OCI-LY3 (cell line): ENCODE measurements around the gene GRAMD1A.

Experiments used
- EZH2phosphoT487 ChIP-seq: fragments of 200-600 bp; shearing (Covaris generic); IDR thresholded peaks from 2 replicates; pipeline ENCODE4 v1.6.1; 2018; ENCODE audit warnings: antibody characterized with exemption, mixed run types, low read depth
- TF ChIP-seq, protein P1 (sequence below): fragments of 200-600, 300-600 bp; sonication (generic); IDR thresholded peaks from 2 replicates; pipeline ENCODE4 v1.5.1; 2014; ENCODE audit warnings: antibody characterized with exemption, low read length, low read depth

DNA sequence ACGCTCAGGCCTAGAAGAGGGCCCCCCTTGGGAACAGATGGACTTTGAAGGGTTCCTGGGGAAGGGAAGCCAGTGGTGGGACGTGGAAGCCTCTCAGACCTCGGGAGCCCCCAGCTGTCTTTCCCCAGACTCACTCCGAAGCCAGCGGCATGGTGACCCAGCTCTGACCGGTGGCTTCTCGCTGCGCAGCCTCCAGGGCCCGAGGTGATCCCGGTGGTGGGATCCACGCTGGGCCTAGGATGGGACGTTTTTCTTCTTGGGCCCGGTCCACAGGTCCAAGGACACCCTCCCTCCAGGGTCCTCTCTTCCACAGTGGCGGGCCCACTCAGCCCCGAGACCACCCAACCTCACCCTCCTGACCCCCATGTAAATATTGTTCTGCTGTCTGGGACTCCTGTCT lies 66.0 kb downstream of the GRAMD1A start:
- TF ChIP-seq, protein P1, sequence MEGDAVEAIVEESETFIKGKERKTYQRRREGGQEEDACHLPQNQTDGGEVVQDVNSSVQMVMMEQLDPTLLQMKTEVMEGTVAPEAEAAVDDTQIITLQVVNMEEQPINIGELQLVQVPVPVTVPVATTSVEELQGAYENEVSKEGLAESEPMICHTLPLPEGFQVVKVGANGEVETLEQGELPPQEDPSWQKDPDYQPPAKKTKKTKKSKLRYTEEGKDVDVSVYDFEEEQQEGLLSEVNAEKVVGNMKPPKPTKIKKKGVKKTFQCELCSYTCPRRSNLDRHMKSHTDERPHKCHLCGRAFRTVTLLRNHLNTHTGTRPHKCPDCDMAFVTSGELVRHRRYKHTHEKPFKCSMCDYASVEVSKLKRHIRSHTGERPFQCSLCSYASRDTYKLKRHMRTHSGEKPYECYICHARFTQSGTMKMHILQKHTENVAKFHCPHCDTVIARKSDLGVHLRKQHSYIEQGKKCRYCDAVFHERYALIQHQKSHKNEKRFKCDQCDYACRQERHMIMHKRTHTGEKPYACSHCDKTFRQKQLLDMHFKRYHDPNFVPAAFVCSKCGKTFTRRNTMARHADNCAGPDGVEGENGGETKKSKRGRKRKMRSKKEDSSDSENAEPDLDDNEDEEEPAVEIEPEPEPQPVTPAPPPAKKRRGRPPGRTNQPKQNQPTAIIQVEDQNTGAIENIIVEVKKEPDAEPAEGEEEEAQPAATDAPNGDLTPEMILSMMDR = no peak
- TF ChIP-seq EZH2phosphoT487 = no peak
